GM21723 (cell line): ENCODE results near the gene STRIP2.
"Not testable (repeated sequence)": the region's sequence is repeated elsewhere in the genome, so short reads cannot be mapped to it uniquely, and the experiment has no call there.

Experiments
- ATAC-seq: cut with Tn5 transposase; IDR thresholded peaks from one replicate; pipeline ENCODE4 v1.9.1; 2021; ENCODE audit warnings: mild to moderate bottlenecking, moderate library complexity; ENCODE audit not compliant: unreplicated experiment

Gene STRIP2

DNA sequence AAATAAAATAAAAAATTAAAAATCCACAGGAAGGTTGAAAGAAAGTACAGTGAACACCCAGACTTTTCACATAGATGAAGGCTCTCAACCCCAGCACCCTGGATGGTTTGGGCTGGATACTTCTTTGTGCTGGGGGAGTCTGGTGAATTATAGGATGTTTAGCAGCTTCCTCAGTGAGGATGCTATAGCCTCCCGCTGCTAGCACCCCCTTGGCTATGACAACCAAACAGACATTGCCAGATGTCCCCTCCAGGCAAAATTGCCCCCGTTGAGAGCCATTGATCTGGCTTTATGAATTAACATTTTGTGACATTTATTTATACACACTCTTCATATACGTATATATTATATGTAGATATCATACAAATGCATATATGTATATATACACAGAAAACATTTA is 89.7 kb downstream of the STRIP2 start:
- ATAC-seq, result no peak

DNA sequence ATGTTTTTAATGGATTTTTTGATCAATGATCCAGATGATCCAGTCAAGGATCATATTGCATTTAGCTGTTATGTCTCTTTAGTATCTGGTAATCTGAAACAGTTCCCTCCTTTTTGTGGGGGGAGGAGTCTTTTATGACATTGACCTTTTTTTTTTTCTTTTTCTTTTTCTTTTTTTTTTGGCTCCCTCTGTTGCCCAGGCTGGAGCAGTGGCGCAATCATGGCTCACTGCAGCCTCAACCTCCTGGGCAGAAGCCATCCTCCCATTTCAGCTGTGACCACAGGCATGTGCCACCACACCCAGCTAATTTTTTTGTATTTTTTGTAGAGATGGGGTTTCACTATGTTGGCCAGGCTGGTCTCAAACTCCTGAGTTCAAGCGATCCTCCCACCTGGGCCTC is 90.2 kb downstream of the STRIP2 start:
- not testable (repeated sequence) for ATAC-seq

DNA sequence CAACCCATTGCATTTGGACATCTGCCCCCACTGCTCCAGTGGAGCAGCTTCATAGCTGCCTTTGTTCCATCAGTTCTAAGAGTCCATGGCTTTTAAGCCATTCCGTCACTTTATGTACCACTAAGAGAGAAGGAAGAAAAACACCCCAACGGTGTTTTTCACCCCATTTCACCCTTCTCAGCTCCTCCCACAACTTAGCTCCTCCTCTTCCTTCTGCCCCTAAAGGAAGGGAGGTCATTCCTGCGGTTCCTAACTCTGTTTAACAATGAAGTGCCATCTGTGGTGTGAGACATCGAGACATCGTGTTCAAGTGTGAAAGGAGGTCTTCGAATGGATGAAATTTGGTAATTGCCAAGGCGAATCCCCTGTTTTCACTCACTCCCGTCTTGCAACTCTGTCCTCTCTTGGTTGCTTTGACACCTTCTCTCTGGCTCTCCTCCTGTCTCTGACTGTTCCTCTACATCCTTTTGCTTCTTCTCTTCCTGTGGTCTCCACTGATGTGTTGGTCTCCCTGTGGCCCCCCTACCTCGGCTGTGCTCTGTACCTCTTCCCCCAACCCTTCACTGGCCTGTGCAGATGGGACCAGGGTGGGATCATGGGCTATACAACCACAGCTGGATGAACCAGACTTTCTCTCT is 91.1 kb downstream of the STRIP2 start:
- no peak for ATAC-seq

DNA sequence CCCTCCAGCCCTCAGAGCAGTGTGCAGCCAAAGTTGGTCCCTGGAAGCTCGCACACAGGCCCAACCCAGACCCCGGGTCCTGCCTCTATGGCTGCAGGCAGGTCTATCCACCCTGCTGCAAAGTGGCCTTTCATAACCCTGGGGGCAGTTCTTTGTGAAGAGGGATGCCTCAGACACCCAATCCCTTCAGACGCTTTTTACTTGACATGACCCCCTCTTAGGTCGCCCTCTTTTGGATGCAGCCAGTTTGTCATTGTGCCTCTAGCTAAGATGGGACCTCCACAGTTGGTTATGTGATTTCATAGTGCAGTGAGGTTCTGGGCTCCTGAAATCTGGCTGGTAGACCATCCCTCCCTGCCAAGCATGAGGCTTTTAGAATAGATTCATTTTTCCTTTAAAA is 95.4 kb downstream of the STRIP2 start:
- no peak for ATAC-seq

DNA sequence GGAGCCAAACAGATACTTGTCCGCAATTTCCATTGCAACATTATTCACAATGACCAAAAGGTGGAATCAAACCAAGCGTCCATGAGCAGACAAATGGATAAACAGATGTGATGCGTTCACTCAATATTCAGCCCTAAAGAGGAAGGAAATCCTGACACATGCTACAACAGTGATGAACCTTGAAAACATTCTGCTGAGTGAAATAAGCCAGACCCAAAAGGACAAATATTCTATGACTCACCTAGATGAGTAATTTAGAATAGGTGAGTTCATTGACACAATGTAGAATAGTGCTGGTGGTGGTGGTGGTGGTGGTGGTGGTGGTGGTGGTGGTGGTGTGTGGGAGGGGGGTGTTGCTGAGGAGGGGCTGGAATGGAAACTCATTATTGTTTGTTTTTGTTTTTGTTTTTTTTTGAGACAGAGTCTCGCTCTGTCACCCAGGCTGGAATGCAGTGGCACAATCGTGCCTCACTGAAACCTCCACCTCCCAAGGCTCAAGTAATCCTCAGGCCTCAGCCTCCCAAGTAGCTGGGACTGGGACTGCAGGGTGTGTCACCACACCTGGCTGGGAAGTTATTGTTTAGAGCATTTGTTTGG is 96.7 kb downstream of the STRIP2 start:
- ATAC-seq, result no peak

DNA sequence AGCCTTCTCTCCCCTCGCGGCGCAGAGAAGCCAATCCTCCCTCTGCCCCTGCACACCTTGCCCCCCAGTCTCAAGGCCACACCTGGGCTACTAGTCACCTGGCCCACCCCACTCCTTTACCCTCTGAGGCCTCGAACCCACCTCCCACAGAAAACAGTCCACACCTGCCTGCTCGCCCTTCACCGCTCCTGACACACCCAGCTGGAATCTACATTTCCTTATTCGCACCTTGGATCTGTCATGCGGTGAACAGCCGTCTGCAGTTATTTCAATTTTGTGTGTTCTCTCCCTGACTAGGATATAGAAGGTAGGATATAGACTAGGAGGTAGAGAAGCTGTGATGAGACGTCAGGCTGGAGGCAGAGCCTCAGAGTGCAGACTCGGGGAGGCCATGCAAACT is 97.5 kb downstream of the STRIP2 start:
- no peak for ATAC-seq

DNA sequence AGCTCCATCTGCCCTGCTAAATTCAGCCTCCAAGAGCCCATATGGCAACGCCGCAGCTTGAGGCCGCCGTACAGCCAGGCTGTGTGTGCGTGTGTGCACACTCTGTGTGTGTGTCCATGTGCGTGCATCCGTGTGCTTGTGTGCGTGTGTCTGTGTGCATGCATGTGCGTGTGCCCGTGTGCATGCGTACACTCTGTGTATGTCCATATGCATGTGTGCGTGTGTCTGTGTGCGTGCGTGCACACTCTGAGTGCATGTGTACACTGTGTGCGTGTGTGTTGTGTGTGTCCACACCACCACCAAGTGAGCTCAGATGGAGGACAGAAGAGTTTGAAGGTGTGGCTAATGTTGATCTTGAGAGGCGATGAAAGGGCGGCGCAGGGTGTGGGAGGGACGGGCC is 98.1 kb downstream of the STRIP2 start:
- no peak for ATAC-seq

DNA sequence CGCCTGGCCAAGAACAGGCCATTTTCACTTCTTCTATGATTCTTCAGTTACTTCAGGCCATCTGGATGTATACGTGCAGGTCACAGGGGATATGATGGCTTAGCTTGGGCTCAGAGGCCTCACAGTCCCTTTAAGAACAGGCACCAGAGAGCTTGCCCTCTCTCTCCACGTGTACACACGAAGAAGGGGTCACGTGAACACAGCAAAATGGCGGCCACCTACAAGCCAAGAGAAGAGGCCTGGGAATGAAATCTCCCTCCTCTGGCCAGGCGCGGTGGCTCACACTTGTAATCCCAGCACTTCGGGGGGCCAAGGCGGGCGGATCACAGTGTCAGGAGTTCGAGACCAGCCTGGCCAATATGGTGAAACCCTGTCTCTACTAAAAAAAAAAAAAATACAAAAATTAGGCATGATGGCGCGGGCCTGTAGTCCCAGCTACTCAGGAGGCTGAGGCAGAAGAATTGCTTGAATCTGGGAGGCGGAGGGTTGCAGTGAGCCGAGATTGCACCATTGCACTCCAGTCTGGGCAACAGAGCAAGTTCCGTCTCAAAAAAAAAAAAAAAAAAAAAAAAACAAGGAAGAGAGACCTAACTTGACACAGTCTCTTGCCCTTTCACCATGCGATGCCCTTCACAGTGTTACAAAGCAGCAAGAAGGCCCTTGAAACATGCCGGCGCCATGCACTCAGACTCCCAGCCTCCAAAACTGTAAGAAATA is 100.5 kb downstream of the STRIP2 start:
- not testable (repeated sequence) for ATAC-seq

DNA sequence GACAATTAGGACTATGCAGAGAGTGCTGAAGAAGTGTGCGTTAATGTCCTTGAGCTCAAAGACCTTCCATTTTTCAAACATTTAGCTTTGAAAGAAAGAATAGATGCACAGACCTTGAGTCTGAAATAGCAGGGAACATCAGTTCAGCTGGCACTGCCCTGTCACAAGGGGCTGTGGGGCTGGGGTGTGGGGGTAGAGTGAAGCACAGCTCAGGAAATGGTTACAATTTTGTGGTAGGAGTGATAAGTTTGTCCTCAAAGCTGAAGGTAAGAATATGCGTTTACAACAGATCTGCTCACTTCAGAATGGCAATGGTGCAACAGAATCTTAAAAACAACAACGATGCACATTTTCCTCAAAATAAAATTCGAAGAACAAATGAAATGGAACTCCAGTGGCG is 101.7 kb downstream of the STRIP2 start:
- ATAC-seq, result no peak

DNA sequence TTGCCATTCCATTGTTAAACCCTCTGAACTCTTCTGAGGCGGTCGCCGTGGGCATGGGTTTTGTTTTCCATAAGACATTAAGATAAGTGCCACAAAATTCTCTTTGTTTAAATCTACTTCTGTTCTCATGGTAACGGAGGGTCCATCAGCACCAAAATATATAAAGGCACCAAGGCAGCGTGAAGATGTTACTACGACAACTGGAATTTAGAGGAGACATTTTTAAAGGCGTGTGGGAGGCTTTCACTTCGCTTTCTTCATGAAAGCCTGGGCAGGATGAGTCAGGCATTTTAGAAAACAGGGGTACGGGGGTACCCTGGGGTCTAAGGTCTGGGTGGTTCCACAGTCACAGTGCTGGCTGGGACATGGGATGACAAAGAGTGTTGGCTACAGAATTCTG is 102.1 kb downstream of the STRIP2 start:
- no peak for ATAC-seq
